ENCODE data around the gene BRD9.

DNA sequence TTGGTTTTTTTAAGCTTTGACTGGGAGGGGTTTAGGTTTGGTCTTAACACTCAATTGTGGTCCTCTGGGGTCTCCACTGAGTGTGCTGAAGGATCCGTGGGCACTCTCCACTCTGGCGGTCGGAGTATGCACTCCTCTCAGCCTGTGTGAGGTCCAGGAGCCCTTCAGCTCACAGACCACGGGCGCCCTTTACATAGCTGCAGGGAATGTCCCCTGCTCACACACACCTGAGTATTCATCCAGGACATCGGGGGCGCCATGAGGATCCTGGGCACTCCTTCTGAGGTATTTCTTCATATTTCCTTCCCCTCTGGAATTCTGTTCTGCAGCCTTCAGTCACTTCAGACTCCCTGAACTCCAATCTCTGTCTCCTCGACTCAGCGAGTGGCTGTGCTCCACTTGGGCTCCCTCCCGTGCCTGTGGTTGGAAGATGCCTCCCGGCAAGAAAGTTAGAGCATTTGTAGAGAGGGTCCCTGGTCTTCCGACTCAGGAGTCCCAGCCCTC is 12.6 kb upstream of the BRD9 start:
- TF ChIP-seq POLR2A (IDR thresholded peaks at IDR 0.05; ENCODE audit: low read depth) (no peak), CTCF (IDR thresholded peaks at IDR 0.05) (no peak)

All from esophagus muscularis mucosa (tissue), 3 donors.